ENCODE results near the gene GPR137.

The GPR137 gene

GRCh38 chr11:64316672-64317324 is 31.1 kb downstream of the GPR137 start:
- DNase-seq (ENCODE audit: insufficient read length, low spot score) (no peak), FAIRE-seq (no peak)
- TF ChIP-seq POLR2AphosphoS5 (IDR thresholded peaks at IDR 0.05; ENCODE audit: low read depth, low read length): no peak; the same call in 1 of the 2 replicates
- TF ChIP-seq POLR2A (IDR thresholded peaks at IDR 0.05; ENCODE audit: low read depth, low read length): no peak

- TF ChIP-seq POLR2A (IDR thresholded peaks at IDR 0.05; ENCODE audit: low read depth, low read length) (peak; percentile 95), SPI1 (IDR thresholded peaks at IDR 0.05; ENCODE audit: low read depth, low read length) (peak; percentile 43; the same call in 1 of the 2 replicates), TAF1 (IDR thresholded peaks at IDR 0.05; ENCODE audit: low read depth, low read length) (peak; percentile 94), POU2F2 (IDR thresholded peaks at IDR 0.05; ENCODE audit: low read depth, low read length) (peak; percentile 98; the same call in 1 of the 2 replicates), PAX5 (IDR thresholded peaks at IDR 0.05; ENCODE audit: insufficient read depth, low read length, severe bottlenecking) (no peak), POLR2AphosphoS5 (IDR thresholded peaks at IDR 0.05; ENCODE audit: low read depth, low read length) (peak; percentile 95)
- FAIRE-seq (no peak), DNase-seq (ENCODE audit: insufficient read length, low spot score) (peak; percentile 93)
Measured at GRCh38 chr11:64317325-64317960, 31.8 kb downstream of the GPR137 start, which contains the start of gene TRMT112. TRMT112 (minus strand) TSS chr11:64317559; CDS start chr11:64317526, 33 bp downstream.

- DNase-seq (ENCODE audit: insufficient read length, low spot score) (peak; percentile 98), FAIRE-seq (peak; percentile 100)
- TF ChIP-seq POU2F2 (IDR thresholded peaks at IDR 0.05; ENCODE audit: low read depth, low read length) (no peak; the same call in 1 of the 2 replicates), POLR2A (IDR thresholded peaks at IDR 0.05; ENCODE audit: low read depth, low read length) (peak; percentile 40; the same call in 1 of the 2 replicates), SPI1 (IDR thresholded peaks at IDR 0.05; ENCODE audit: low read depth, low read length) (no peak), POLR2AphosphoS5 (IDR thresholded peaks at IDR 0.05; ENCODE audit: low read depth, low read length) (no peak), PAX5 (IDR thresholded peaks at IDR 0.05; ENCODE audit: insufficient read depth, low read length, severe bottlenecking) (peak; percentile 31), TAF1 (IDR thresholded peaks at IDR 0.05; ENCODE audit: low read depth, low read length) (0 out of 2 replicates have a peak, but pooled peaks have one; percentile 50)
Measured at GRCh38 chr11:64317961-64318765, 32.5 kb downstream of the GPR137 start, which contains the start of gene PRDX5. PRDX5 (plus strand) TSS chr11:64318121; CDS start chr11:64318216, 95 bp downstream.

GRCh38 chr11:64318766-64319761 is 33.4 kb downstream of the GPR137 start:
- DNase-seq (ENCODE audit: insufficient read length, low spot score): no peak
- TF ChIP-seq TAF1 (IDR thresholded peaks at IDR 0.05; ENCODE audit: low read depth, low read length) (no peak), POLR2AphosphoS5 (IDR thresholded peaks at IDR 0.05; ENCODE audit: low read depth, low read length) (no peak), POU2F2 (IDR thresholded peaks at IDR 0.05; ENCODE audit: low read depth, low read length) (no peak), PAX5 (IDR thresholded peaks at IDR 0.05; ENCODE audit: insufficient read depth, low read length, severe bottlenecking) (no peak), POLR2A (IDR thresholded peaks at IDR 0.05; ENCODE audit: low read depth, low read length) (no peak), SPI1 (IDR thresholded peaks at IDR 0.05; ENCODE audit: low read depth, low read length) (no peak)
- no peak for FAIRE-seq

- no peak for FAIRE-seq
- TF ChIP-seq POLR2AphosphoS5 (IDR thresholded peaks at IDR 0.05; ENCODE audit: low read depth, low read length): no peak
- no peak for TF ChIP-seq POLR2A (IDR thresholded peaks at IDR 0.05; ENCODE audit: low read depth, low read length)
- no peak for TF ChIP-seq PAX5 (IDR thresholded peaks at IDR 0.05; ENCODE audit: insufficient read depth, low read length, severe bottlenecking)
- TF ChIP-seq POU2F2 (IDR thresholded peaks at IDR 0.05; ENCODE audit: low read depth, low read length): no peak
- TF ChIP-seq SPI1 (IDR thresholded peaks at IDR 0.05; ENCODE audit: low read depth, low read length): no peak
- TF ChIP-seq TAF1 (IDR thresholded peaks at IDR 0.05; ENCODE audit: low read depth, low read length): no peak
- DNase-seq (ENCODE audit: insufficient read length, low spot score): no peak
Measured at GRCh38 chr11:64320556-64320955, 34.9 kb downstream of the GPR137 start.

- TF ChIP-seq POLR2A (IDR thresholded peaks at IDR 0.05; ENCODE audit: low read depth, low read length) (no peak), SPI1 (IDR thresholded peaks at IDR 0.05; ENCODE audit: low read depth, low read length) (no peak), TAF1 (IDR thresholded peaks at IDR 0.05; ENCODE audit: low read depth, low read length) (no peak), PAX5 (IDR thresholded peaks at IDR 0.05; ENCODE audit: insufficient read depth, low read length, severe bottlenecking) (no peak), POLR2AphosphoS5 (IDR thresholded peaks at IDR 0.05; ENCODE audit: low read depth, low read length) (no peak), POU2F2 (IDR thresholded peaks at IDR 0.05; ENCODE audit: low read depth, low read length) (no peak)
- FAIRE-seq (no peak), DNase-seq (ENCODE audit: insufficient read length, low spot score) (no peak)
Measured at GRCh38 chr11:64321026-64321425, 35.4 kb downstream of the GPR137 start.

GRCh38 chr11:64321533-64321932 is 35.9 kb downstream of the GPR137 start:
- DNase-seq (ENCODE audit: insufficient read length, low spot score) (no peak), FAIRE-seq (no peak)
- TF ChIP-seq POLR2A (IDR thresholded peaks at IDR 0.05; ENCODE audit: low read depth, low read length) (no peak), POU2F2 (IDR thresholded peaks at IDR 0.05; ENCODE audit: low read depth, low read length) (no peak), TAF1 (IDR thresholded peaks at IDR 0.05; ENCODE audit: low read depth, low read length) (no peak), PAX5 (IDR thresholded peaks at IDR 0.05; ENCODE audit: insufficient read depth, low read length, severe bottlenecking) (no peak), SPI1 (IDR thresholded peaks at IDR 0.05; ENCODE audit: low read depth, low read length) (no peak), POLR2AphosphoS5 (IDR thresholded peaks at IDR 0.05; ENCODE audit: low read depth, low read length) (no peak)

- TF ChIP-seq POLR2A (IDR thresholded peaks at IDR 0.05; ENCODE audit: low read depth, low read length) (no peak), TAF1 (IDR thresholded peaks at IDR 0.05; ENCODE audit: low read depth, low read length) (no peak), POLR2AphosphoS5 (IDR thresholded peaks at IDR 0.05; ENCODE audit: low read depth, low read length) (no peak), POU2F2 (IDR thresholded peaks at IDR 0.05; ENCODE audit: low read depth, low read length) (no peak), SPI1 (IDR thresholded peaks at IDR 0.05; ENCODE audit: low read depth, low read length) (no peak), PAX5 (IDR thresholded peaks at IDR 0.05; ENCODE audit: insufficient read depth, low read length, severe bottlenecking) (no peak)
- FAIRE-seq: no peak
- no peak for DNase-seq (ENCODE audit: insufficient read length, low spot score)
Measured at GRCh38 chr11:64322925-64323260, 37.2 kb downstream of the GPR137 start.
